ENCODE results near the gene TRPT1.
A peak's percentile ranks its signal among the peaks of the same experiment; 100 is the strongest.

The TRPT1 gene

GRCh38 chr11:64229090-64229743 lies 3.2 kb upstream of the TRPT1 start:
- no peak for DNase-seq

- no peak for DNase-seq
Observed at GRCh38 chr11:64227405-64227956, 1.5 kb upstream of the TRPT1 start.

- peak; percentile 84 for DNase-seq
Observed at GRCh38 chr11:64226507-64227051, 593 bp upstream of the TRPT1 start.

GRCh38 chr11:64224891-64225607 lies 937 bp downstream of the TRPT1 start:
- DNase-seq = peak; percentile 70

- no peak for DNase-seq
Observed at GRCh38 chr11:64224151-64224890, 1.7 kb downstream of the TRPT1 start.

DNA sequence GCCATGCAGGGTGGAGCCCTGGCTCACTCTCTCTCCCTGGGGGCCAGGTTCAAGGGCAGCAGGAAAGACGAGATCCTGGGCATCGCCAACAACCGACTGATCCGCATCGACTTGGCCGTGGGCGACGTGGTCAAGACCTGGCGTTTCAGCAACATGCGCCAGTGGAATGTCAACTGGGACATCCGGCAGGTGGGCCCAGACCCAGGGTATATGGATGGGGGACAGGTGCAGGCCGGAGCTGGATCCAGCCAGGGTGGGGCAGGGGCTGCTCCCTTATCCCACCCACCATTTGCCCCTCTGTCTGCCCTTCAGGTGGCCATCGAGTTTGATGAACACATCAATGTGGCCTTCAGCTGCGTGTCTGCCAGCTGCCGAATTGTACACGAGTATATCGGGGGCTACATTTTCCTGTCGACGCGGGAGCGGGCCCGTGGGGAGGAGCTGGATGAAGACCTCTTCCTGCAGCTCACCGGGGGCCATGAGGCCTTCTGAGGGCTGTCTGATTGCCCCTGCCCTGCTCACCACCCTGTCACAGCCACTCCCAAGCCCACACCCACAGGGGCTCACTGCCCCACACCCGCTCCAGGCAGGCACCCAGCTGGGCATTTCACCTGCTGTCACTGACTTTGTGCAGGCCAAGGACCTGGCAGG lies 2.9 kb downstream of the TRPT1 start:
- no peak for DNase-seq

- no peak for DNase-seq
Observed at GRCh38 chr11:64222651-64223000, 3.4 kb downstream of the TRPT1 start.

DNA sequence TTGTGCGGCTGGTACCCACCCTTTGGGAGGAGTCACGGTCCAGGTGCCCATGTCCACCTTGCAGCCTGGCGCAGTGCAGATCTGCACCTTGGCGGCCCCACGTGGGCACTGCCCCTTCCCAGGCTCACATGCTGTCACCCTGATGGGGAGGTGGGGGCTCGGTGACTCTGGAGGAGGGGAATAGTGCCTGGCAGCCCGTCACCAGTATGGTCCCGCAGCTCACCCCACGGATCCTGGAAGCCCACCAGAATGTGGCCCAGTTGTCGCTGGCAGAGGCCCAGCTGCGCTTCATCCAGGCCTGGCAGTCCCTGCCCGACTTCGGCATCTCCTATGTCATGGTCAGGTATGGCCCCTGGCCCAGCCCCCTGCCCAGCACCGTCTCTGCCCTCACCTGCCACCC lies 5.2 kb downstream of the TRPT1 start:
- no peak for DNase-seq

GRCh38 chr11:64220271-64220670 lies 5.7 kb downstream of the TRPT1 start:
- DNase-seq = no peak

DNA sequence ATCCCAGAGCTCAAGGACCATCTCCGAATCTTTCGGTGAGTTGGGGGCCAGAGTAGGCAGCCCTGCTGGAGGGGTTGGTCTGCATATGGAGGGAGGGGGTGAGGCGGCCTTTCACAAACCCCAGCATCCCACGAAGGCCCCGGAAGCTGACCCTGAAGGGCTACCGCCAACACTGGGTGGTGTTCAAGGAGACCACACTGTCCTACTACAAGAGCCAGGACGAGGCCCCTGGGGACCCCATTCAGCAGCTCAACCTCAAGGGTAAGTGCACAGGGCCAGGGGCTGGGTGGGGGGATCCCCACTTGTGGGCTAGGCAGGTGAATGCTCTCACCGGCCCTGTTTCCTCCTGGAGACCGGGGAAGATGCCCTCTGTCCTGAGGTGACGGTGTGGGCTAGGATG lies 6.2 kb downstream of the TRPT1 start:
- DNase-seq = no peak

DNA sequence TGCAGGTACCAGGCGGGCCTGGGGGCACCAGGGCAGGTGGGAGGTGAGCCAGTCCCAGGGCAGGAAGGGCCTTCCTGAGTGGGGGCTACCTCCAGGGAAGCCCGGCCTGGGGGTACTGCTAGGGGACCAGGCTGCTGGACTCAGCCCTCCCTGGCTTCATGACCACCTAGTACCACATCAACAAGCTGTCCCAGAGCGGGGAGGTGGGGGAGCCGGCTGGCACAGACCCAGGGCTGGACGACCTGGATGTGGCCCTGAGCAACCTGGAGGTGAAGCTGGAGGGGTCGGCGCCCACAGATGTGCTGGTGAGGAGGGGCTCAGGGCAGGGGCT lies 6.7 kb downstream of the TRPT1 start:
- no peak for DNase-seq

DNA sequence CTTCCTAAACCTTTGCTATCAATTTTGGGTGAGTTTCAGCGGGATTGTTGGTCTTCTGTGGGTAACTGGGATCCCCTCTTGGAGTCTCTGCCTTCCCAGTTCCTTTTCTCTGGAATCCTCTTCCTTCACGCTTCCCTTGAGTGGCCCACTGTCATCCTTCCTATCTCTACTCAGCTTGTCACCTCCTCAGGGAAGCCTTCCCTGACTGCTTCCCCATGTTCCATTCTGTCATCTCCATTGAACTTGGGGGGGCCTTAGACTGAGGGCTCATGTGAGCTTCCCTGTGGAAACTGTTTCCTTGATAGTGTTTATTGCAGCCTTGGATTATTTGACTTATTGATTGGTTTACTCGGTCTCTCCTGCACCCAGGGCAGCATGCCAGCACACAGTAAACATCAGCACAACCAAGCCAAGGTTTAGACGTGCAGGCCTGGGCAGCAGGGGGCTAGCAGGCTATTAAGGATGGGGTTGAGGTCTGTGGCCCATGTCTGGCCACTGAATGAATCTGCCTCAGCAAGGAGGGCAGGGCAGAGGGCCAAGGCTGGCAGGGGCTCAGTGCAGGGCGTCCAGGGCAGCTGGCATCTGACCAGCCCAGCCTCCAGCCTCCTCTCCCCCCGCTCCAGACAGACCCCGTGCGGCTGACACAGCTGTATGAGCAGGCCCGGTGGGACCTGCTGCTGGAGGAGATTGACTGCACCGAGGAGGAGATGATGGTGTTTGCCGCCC lies 7.2 kb downstream of the TRPT1 start:
- DNase-seq = no peak

DNA sequence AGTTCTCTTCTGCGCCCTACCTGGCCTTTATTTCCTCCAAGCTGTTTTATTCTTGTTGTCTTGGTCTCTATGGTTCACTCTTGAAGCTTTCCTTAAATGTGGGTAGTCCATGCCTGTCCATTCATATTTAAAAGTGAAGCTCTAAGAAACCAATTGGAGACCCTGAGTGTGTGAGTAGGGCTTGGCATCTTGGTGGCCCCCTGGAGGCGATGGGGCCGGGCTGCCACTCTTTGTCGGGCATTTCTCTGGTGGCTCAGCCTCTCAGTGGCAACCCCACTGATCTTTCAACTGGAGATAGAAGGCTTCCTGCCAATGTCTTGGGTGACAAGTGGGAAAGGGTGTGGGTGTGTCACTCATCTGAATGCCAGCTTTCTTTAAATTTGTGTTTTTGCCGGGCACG lies 9.1 kb downstream of the TRPT1 start:
- no peak for DNase-seq

DNA sequence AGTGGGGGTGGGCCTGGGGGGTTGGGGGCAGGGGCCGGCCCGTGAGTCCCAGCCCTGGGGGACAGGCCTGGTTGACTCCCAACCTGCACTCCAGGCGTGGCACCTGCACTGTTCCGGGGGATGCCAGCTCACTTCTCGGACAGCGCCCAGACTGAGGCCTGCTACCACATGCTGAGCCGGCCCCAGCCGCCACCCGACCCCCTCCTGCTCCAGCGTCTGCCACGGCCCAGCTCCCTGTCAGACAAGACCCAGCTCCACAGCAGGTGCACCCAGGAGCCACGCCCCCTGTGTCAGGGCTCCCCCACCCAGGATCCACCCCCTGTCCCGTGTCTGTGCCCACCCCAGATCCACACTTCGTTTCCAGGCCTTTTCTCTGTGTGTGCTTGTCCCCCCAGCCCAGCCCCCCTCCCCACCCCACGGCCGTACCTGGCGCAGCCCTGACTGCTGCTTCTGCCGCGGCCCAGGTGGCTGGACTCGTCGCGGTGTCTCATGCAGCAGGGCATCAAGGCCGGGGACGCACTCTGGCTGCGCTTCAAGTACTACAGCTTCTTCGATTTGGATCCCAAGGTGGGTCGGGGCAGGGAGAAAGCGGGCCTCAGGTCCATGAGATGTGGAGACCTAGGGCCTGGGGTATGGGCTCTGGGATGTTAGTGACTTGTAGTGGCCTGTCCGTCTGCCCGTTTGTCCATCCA lies 14.7 kb downstream of the TRPT1 start:
- no peak for DNase-seq

GRCh38 chr11:64210301-64211020 lies 15.5 kb downstream of the TRPT1 start:
- DNase-seq = no peak

DNA sequence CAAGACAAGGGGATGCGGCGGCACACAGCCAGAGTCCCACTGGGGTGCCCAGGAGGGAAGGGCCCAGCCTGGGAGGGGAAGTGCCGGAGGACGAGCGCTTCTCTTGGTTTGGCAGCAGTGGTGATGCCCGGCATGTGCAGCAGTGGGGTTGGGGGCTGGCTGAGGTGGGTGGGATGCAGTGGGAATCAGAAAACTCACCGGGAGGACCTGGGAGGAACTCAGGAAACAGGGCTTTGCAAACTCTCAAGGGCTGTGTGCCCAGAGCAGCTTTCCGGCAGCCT lies 16.5 kb downstream of the TRPT1 start:
- no peak for DNase-seq

DNA sequence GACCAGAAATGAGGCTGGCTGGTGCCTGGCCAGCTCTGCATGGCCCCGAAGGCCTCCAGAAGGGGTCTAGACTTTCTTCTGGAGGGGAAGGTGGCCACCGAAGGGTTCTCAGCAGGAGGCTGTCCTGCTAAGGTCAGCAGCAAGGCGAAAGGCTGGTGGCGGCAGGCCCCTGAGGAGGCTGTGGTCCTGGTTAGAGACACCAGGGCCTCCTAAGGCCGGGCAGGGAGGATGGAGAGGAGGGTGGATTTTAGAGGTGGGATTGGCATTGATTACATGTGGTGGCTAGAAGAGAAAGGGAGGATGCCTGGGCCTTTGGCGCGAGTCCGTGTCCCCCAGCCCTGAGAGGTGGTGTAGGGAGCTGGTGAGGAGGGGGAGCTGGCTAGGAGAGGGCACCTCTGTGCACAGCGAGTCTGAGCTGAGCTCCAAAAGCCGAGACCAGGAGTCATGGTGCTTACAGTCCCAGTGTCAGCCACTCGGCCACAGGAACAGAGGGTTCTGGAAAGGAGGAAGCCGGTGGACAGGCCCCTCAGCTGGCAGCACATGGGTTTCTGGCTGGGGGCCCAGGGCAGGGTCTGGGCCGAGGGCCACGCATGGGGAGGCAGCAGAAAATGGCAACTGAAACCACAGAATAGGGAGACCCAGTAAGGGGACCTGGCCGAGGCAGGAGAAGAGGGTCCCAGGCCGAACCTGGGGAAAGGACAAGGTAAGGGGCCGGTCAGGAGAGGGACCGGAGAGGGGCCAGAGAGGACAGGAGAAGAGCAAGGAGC lies 17.0 kb downstream of the TRPT1 start:
- DNase-seq = no peak

DNA sequence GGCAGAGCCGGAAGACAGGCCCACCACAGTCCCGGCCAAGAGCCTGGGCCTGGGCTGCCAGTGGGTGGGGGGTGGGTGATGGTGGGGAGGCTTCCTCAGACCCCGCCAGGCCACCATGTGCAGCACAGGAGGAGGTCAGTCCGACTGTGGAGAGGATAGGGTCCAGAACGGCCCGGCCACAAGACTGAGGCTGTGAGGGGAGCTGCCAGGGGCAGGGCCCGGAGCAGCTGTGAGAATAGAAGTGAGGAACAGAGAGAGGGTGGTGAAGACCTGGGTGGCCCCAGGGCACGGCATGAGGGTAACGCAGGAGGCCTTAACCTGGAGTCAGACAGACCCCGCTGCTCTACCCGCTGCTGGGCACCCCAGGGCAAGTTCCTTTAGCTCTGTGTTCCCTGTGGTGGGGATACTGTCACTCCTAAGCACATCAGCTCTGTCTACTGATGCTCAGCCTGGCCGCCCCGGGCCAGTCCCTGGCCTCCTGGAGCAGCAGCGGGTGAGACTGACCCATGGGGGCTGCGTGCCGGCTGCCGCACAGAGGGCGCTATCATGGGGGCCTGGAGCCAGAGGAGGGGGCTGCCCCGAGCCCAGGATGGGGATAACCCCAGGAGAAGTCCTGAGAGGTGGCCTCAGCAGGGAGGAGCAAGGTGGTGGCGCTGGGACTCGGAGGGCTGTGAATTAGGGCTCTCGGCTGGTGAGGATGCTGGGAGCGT lies 17.7 kb downstream of the TRPT1 start:
- DNase-seq = no peak

GRCh38 chr11:64207256-64208085 lies 18.5 kb downstream of the TRPT1 start:
- peak; percentile 89 for DNase-seq

Data from activated CD8-positive, alpha-beta memory T cell treated with anti-CD3 and anti-CD28 coated beads, Interleukin-2, amount 50 U/mL, for 48 hours (primary cell).